Measurements from ENCODE around the gene MOB1B. TPM values are rescaled to one million over a fixed set of nuclear protein-coding genes. Genes with fewer than 3 reads are reported as not detected.

The MOB1B gene
- 9.5 and 10.3 TPM in 2 replicates for total RNA-seq

DNA sequence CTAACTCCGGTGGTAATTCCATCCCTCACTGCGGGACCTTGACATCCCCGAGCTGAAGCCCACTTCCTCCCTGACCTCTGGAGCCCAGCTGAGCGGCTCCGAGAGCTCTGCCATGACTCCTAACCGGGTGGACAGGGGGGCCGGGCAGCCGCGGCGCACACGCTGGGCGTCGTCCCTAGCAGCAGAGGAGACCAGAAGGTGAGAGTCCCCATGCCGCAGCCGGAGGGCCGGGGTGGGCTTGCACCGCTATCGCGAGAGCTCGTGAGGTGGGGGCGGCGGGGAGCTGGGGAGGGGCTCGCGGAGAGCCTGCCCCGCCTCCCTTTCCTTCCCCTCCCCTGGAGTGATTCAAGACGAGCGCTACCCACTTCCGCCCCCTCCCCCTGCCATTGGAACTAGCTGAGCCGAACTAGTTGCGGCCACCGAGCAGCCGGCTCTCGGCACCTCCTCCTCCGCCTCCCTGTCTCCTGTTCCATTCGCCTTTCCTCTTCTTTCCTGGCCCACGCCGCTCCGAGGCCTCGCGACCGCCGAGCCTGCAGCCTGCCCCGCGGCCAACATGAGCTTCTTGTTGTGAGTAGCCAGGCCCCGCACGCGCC is at the start of gene MOB1B:
Gene MOB1B, plus strand, starts transcription at position 386 of the 593 bp plus-strand sequence. Its CDS starts 168 bp downstream, at position 554.

GRCh38 chr4:70993181-70994068 is 91.3 kb downstream of the MOB1B start, which contains the start of gene DCK:
TSS of gene DCK (plus strand) at chr4:70993649. CDS start at chr4:70993836, 187 bp downstream.

Other genes with a start within 250 kb of the MOB1B start
- gene JCHAIN, start 235.9 kb upstream of the MOB1B start, total RNA-seq, result 1.7 and 1.9 TPM in 2 replicates
- 16.1 and 20.9 TPM in 2 replicates for gene UTP3, start 213.8 kb upstream of the MOB1B start, total RNA-seq
- gene RUFY3, start 180.4 kb upstream of the MOB1B start, total RNA-seq, result 17.7 and 25.9 TPM in 2 replicates
- 68.9 and 90.2 TPM in 2 replicates for gene GRSF1, start 62.5 kb upstream of the MOB1B start, total RNA-seq
- 17.2 and 17.9 TPM in 2 replicates for gene DCK, start 91.3 kb downstream of the MOB1B start, total RNA-seq

Measured in myometrial cell (primary cell).